ENCODE results near the gene MAP2K2.
"Not testable (repeated sequence)": the region's sequence is repeated elsewhere in the genome, so short reads cannot be mapped to it uniquely, and the experiment has no call there.

MAP2K2 gene

GRCh38 chr19:4144666-4145249 is 20.8 kb upstream of the MAP2K2 start:
- no peak for DNase-seq (ENCODE audit: low read depth, low spot score)

GRCh38 chr19:4142916-4143315 is 19.0 kb upstream of the MAP2K2 start:
- DNase-seq (ENCODE audit: low read depth, low spot score); POLR2A ChIA-PET; H3K4me3 ChIP-seq (ENCODE audit: low read depth, low read length): not testable (repeated sequence)
- CTCF ChIA-PET, result interaction anchor here (1.2 to 4.1 kb wide), 5 partner anchors 9 to 79 kb away, joined by 3 to 37 read pairs (median 3); no protein-coding TSS in a partner anchor

More at GRCh38 chr19:4144666-4145249, 20.8 kb upstream of the MAP2K2 start:
- H3K4me3 ChIP-seq (ENCODE audit: low read depth, low read length), result no peak overlapping the region
- POLR2A ChIA-PET, result no interaction called here
- CTCF ChIA-PET, result no interaction called here
- TF ChIP-seq, protein P1, sequence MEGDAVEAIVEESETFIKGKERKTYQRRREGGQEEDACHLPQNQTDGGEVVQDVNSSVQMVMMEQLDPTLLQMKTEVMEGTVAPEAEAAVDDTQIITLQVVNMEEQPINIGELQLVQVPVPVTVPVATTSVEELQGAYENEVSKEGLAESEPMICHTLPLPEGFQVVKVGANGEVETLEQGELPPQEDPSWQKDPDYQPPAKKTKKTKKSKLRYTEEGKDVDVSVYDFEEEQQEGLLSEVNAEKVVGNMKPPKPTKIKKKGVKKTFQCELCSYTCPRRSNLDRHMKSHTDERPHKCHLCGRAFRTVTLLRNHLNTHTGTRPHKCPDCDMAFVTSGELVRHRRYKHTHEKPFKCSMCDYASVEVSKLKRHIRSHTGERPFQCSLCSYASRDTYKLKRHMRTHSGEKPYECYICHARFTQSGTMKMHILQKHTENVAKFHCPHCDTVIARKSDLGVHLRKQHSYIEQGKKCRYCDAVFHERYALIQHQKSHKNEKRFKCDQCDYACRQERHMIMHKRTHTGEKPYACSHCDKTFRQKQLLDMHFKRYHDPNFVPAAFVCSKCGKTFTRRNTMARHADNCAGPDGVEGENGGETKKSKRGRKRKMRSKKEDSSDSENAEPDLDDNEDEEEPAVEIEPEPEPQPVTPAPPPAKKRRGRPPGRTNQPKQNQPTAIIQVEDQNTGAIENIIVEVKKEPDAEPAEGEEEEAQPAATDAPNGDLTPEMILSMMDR (IDR thresholded peaks at IDR 0.05; ENCODE audit: insufficient read depth, low read length, missing control alignments), result no peak

GRCh38 chr19:4140237-4140711 is 16.4 kb upstream of the MAP2K2 start:
- ChIA-PET CTCF (interaction anchor here (0.6 to 4.1 kb wide), 38 partner anchors 8 to 563 kb away, joined by 3 to 37 read pairs (median 6); partner anchors contain the start of genes CREB3L3, EBI3 and PIAS4), POLR2A (interaction anchor here (0.7 kb wide), 1 partner anchor 155 kb away, joined by 3 read pairs; the partner anchor contains the start of gene EEF2)
- TF ChIP-seq, protein P1 (IDR thresholded peaks at IDR 0.05; ENCODE audit: insufficient read depth, low read length, missing control alignments), result peak; percentile 65
- H3K4me3 ChIP-seq (ENCODE audit: low read depth, low read length), result no peak overlapping the region
- DNase-seq (ENCODE audit: low read depth, low spot score), result no peak

GRCh38 chr19:4139614-4140236 is 15.8 kb upstream of the MAP2K2 start:
- CTCF ChIA-PET, result interaction anchor here (0.6 to 4.1 kb wide), 35 partner anchors 8 to 154 kb away, joined by 3 to 37 read pairs (median 6); partner anchors contain the start of genes CREB3L3, EEF2 and PIAS4
- POLR2A ChIA-PET, result no interaction called here
- DNase-seq (ENCODE audit: low read depth, low spot score), result no peak
- H3K4me3 ChIP-seq (ENCODE audit: low read depth, low read length), result no peak overlapping the region
- TF ChIP-seq, protein P1 (IDR thresholded peaks at IDR 0.05; ENCODE audit: insufficient read depth, low read length, missing control alignments), result peak; percentile 81

DNA sequence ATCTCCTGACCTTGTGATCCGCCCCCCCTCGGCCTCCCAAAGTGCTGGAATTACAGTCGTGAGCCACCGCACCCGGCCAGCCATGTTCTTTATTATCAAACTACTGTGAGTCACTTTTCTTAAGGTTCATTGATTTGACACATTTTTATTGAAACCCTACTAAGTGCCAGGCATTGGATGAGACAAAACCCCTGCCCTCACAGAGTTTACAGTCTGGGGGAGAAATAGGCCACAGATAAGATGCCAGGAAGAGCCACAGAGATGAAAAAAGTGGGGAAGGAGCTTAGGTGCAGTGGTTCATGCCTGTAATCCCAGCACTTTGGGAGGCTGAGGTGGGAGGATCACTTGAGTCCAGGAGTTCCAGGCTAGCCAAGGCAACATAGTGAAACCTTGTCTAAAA is 14.5 kb upstream of the MAP2K2 start:
- CTCF ChIA-PET, result interaction anchor here (1.2 to 4.0 kb wide), 9 partner anchors 15 to 153 kb away, joined by 5 to 34 read pairs (median 12); partner anchors contain the start of genes CREB3L3 and EEF2
- TF ChIP-seq, protein P1 (IDR thresholded peaks at IDR 0.05; ENCODE audit: insufficient read depth, low read length, missing control alignments), result no peak
- no peak for DNase-seq (ENCODE audit: low read depth, low spot score)
- no peak overlapping the region for H3K4me3 ChIP-seq (ENCODE audit: low read depth, low read length)
- POLR2A ChIA-PET, result no interaction called here

GRCh38 chr19:4136680-4137088 is 12.8 kb upstream of the MAP2K2 start:
- CTCF ChIA-PET, result interaction anchor here (1.4 kb wide), 1 partner anchor 67 kb away, joined by 4 read pairs; no protein-coding TSS in a partner anchor
- POLR2A ChIA-PET, result no interaction called here
- H3K4me3 ChIP-seq (ENCODE audit: low read depth, low read length), result no peak overlapping the region
- TF ChIP-seq, protein P1 (IDR thresholded peaks at IDR 0.05; ENCODE audit: insufficient read depth, low read length, missing control alignments), result no peak
- DNase-seq (ENCODE audit: low read depth, low spot score), result no peak

DNA sequence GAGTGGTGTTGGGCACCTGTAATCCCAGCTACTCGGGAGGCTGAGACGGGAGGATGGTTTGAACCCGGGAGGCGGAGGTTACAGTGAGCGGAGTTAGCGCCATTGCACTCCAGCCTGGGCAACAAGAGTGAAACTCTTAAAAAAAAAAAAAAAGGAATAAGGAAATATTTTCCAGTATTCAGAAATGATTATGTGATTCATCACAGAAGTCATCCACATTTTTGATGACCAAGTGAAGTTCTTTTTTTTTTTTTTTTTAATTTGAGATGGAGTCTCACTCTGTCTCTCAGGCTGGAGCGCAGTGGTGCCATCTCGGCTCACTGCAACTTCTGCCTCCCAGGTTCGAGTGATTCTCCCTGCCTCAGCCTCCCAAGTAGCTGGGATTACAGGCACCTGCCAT is 11.5 kb upstream of the MAP2K2 start:
- POLR2A ChIA-PET; DNase-seq (ENCODE audit: low read depth, low spot score); H3K4me3 ChIP-seq (ENCODE audit: low read depth, low read length): not testable (repeated sequence)
- CTCF ChIA-PET, result interaction anchor here (0.9 to 1.4 kb wide), 3 partner anchors 31 to 147 kb away, joined by 3 to 4 read pairs (median 3); no protein-coding TSS in a partner anchor
